ENCODE results near the gene EBLN1.

EBLN1 gene

GRCh38 chr10:22217842-22218241 lies at the start of gene EBLN1:
TSS of gene EBLN1 (minus strand) at chr10:22218015. CDS start at chr10:22209983, 8,032 bp downstream.
- no peak for DNase-seq

GRCh38 chr10:22265839-22266537 lies 48.2 kb upstream of the EBLN1 start:
- DNase-seq = no peak

- no peak for DNase-seq
These were observed 45.3 kb upstream of the EBLN1 start for GRCh38 chr10:22263106-22263505.

GRCh38 chr10:22259280-22259679 lies 41.5 kb upstream of the EBLN1 start:
- DNase-seq = peak; percentile 20

GRCh38 chr10:22258471-22258870 lies 40.7 kb upstream of the EBLN1 start:
- DNase-seq = no peak

- no peak for DNase-seq
These were observed 35.7 kb upstream of the EBLN1 start for GRCh38 chr10:22253580-22253882.

GRCh38 chr10:22252801-22253579 lies 35.2 kb upstream of the EBLN1 start:
- DNase-seq = peak; percentile 31

- peak; percentile 53 for DNase-seq
These were observed 34.5 kb upstream of the EBLN1 start for GRCh38 chr10:22252224-22252800.

GRCh38 chr10:22251751-22252223 lies 34.0 kb upstream of the EBLN1 start:
- peak; percentile 72 for DNase-seq

GRCh38 chr10:22250897-22251660 lies 33.3 kb upstream of the EBLN1 start:
- DNase-seq = peak; percentile 27

- no peak for DNase-seq
These were observed 29.8 kb upstream of the EBLN1 start for GRCh38 chr10:22247636-22248035.

- peak; percentile 76 for DNase-seq
These were observed 29.0 kb upstream of the EBLN1 start for GRCh38 chr10:22246680-22247391.

- DNase-seq = no peak
These were observed 27.8 kb upstream of the EBLN1 start for GRCh38 chr10:22245567-22245966.

- DNase-seq = no peak
These were observed 27.0 kb upstream of the EBLN1 start for GRCh38 chr10:22244855-22245254.

- DNase-seq = no peak
These were observed 26.2 kb upstream of the EBLN1 start for GRCh38 chr10:22244001-22244400.

- no peak for DNase-seq
These were observed 25.5 kb upstream of the EBLN1 start for GRCh38 chr10:22243321-22243720.

- DNase-seq = no peak
These were observed 13.4 kb upstream of the EBLN1 start for GRCh38 chr10:22231260-22231659.

GRCh38 chr10:22230158-22230833 lies 12.5 kb upstream of the EBLN1 start:
- peak; percentile 73 for DNase-seq

- DNase-seq = no peak
These were observed 12.0 kb upstream of the EBLN1 start for GRCh38 chr10:22229802-22230157.

GRCh38 chr10:22228943-22229801 lies 11.4 kb upstream of the EBLN1 start:
- peak; percentile 92 for DNase-seq
